Gastrocnemius medialis (tissue), 4 donors: Measurements from ENCODE around the gene TMEM269.

ENCODE experiments used
- CTCF ChIP-seq, 5 experiments: fragments of 450-650 bp in 3 of 5; fragments of 200-600 bp in 2 of 5; sonication (generic) in 2 of 5; IDR thresholded peaks in 4 of 5; conservative IDR thresholded peaks in 1 of 5; 1 replicate in 4 of 5; 2 replicates in 1 of 5; pipeline ENCODE4 v1.5.1; 2016 to 2019; ENCODE audit warnings: antibody characterized with exemption in 5 of 5, mild to moderate bottlenecking in 3 of 5, moderate library complexity in 3 of 5
- POLR2A ChIP-seq, 2 donors: fragments of 450-650 bp; IDR thresholded peaks; one replicate each; pipeline ENCODE4 v1.6.1; 2017; ENCODE audit warnings: antibody characterized with exemption in 2 of 2, mild to moderate bottlenecking in 2 of 2, moderate library complexity in 2 of 2

- TF ChIP-seq CTCF (IDR thresholded peaks at IDR 0.05 in 4 of 5, conservative IDR thresholded peaks at IDR 0.05 in 1 of 5) = no peak
- TF ChIP-seq POLR2A (IDR thresholded peaks at IDR 0.05) = no peak
These were observed 9.8 kb upstream of the TMEM269 start for GRCh38 chr1:42774928-42775526.
